ENCODE data around the gene PTPN9.

DNA sequence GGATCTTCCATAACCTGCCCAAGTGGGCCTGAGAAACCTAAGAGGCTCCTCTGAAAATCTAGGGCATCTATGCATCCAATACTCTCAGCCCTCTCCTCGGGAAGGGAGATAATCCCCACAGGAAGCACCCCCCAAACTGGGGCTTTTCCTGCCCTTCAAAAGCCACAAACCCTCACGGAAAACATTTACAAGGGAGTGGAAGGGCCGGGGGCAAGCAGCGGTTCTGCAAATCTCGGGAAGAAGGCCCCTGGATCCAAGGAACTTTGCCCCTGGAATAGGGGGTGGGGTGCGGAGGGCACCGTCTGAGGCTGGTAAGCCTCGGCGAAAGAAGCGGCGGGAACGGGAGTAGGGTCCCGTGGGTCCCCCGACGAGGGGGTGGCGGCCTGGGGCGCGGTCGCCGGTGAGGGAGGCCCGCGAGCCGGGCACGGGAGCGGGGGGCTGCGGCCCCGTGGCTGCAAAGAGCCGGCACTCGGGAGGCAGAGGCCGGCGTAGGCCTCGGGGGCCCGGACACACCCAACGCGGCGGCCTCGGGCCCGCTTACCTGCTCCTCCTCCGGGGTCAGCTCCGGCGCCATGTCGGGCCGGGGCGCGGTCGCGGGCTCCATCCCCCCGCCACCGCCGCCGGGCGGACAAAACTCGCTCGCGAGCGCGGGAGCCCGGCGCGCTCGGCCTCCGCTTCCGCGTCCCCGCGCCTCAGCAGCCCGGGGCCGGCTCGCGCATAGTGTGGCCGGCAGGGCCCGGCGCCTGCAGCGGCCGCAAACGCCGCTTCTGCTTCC lies 755 bp downstream of the PTPN9 start:
- no peak for TF ChIP-seq POLR2AphosphoS5 (IDR thresholded peaks at IDR 0.05)
- TF ChIP-seq, protein P1, sequence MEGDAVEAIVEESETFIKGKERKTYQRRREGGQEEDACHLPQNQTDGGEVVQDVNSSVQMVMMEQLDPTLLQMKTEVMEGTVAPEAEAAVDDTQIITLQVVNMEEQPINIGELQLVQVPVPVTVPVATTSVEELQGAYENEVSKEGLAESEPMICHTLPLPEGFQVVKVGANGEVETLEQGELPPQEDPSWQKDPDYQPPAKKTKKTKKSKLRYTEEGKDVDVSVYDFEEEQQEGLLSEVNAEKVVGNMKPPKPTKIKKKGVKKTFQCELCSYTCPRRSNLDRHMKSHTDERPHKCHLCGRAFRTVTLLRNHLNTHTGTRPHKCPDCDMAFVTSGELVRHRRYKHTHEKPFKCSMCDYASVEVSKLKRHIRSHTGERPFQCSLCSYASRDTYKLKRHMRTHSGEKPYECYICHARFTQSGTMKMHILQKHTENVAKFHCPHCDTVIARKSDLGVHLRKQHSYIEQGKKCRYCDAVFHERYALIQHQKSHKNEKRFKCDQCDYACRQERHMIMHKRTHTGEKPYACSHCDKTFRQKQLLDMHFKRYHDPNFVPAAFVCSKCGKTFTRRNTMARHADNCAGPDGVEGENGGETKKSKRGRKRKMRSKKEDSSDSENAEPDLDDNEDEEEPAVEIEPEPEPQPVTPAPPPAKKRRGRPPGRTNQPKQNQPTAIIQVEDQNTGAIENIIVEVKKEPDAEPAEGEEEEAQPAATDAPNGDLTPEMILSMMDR (IDR thresholded peaks at IDR 0.05) = peak in 1 of 6 experiments; percentile 21
- no peak for TF ChIP-seq EP300 (IDR thresholded peaks at IDR 0.05)
